GM19438 (cell line): ENCODE measurements around the gene SRPRA.

Experiments used
- ATAC-seq: cut with Tn5 transposase; IDR thresholded peaks from one replicate; pipeline ENCODE4 v1.9.1; 2021; ENCODE audit warnings: low read depth; ENCODE audit not compliant: unreplicated experiment

Gene SRPRA

DNA sequence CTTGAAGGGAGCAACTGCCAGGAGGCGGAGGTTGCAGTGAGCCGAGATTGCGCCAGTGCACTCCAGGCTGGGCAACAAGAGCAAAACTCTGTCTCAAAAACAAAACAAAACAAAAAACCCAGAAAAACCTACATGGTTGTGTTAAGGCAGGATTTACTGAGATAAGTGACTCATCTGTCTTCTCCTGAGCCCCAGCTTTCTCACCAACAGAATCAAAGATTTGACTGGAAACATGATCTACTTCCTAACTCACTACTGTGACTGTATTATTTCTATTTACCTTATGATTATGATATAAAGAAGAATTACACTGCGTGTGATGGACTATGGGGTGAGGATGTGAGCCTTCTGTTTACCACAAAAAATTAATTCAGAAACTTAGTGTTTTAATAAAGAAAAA is 35.3 kb downstream of the SRPRA start:
- no peak for ATAC-seq

DNA sequence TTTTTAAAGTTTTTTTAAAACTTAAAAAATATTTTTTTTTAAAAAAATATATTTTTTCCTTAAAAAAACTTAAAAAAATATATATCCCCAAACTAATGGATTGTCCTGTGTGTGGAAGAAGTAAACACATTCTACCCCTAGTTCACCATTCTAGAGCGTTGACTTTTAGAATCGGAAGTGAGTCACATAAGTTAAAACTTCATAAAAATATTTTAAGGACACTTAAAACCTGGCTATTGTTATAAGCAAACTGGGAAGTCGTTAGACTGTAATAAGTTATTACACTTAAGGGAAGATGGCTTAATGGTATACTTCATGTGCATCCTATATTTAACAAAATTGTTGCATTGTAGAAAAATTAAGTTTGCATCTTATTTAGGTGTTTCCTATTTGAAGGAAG is 36.0 kb downstream of the SRPRA start:
- no peak for ATAC-seq

GRCh38 chr11:126231725-126232459 is 36.8 kb downstream of the SRPRA start:
- no peak for ATAC-seq

- no peak for ATAC-seq
Measured at GRCh38 chr11:126229858-126230540, 38.7 kb downstream of the SRPRA start.

DNA sequence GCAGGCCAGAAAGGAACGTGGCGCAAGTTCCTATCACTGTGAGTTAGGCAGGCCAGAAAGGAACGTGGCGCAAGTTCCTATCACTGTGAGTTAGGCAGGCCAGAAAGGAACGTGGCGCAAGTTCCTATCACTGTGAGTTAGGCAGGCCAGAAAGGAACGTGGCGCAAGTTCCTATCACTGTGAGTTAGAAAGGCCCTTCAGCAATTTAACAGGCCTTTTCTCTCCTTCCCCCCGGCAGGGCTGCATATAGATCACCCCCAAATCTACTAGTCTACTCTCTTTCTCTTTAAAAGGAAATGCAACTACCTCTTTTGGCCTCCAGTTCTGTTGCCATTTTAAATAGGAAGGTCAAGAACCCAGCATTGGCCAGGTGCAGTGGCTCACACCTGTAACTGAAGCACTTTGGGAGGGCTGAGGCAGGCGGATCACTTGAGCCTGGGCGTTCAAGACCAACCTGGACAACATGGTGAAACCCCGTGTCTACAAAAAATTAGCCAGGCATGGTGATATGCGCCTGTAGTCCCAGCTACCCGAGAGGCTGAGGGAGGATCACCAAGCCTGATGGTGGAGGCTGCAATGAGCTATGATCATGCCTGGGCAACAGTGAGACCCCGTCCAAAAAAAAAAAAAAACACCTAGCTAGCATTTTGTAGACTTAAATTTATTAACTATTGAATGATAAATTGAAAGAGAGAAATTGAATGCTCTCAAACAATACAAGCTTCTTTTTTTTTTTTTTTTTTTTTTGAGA is 42.2 kb downstream of the SRPRA start:
- no peak for ATAC-seq

- ATAC-seq, result no peak
Measured at GRCh38 chr11:126225295-126225665, 43.4 kb downstream of the SRPRA start.

- ATAC-seq, result no peak
Measured at GRCh38 chr11:126224647-126225294, 43.9 kb downstream of the SRPRA start.

DNA sequence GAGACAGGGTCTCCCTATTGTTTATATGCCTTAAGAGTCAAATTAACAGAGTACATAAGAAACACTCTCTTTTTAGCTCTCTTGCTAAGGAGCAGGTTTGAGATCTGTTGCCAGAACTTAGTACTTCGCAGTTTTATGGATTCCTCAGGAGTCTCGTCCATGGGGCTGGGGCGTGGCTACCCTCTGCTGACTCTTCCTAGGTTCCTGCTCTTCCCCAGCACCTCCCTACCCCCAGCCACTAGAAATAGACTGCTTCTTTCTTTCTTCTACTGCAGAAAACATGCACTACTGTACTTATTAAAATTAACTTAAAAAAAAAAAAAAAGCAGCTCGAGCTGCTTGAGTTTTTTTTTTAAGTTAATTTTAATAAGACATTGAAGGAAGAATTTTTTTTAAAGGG is 49.1 kb downstream of the SRPRA start:
- no peak for ATAC-seq

DNA sequence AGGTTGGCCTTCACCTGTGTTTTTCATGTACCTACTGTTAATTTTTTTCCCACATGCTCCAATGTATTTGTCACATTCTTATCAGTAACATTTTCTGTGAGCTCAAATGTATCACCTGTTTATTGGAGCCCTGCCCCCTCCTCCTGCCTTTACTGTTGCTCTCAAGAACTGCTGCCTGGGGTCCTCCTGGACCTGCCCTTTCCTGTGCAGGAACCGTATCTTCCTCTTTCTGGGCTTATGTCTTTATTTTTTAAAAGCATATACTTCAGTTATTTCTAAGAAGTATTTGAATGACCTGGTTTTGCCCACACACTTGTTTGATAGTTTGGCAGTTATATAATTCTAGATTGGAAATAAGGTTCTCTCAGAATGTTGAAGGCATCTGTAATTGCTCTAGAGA is 51.2 kb downstream of the SRPRA start:
- ATAC-seq, result no peak

DNA sequence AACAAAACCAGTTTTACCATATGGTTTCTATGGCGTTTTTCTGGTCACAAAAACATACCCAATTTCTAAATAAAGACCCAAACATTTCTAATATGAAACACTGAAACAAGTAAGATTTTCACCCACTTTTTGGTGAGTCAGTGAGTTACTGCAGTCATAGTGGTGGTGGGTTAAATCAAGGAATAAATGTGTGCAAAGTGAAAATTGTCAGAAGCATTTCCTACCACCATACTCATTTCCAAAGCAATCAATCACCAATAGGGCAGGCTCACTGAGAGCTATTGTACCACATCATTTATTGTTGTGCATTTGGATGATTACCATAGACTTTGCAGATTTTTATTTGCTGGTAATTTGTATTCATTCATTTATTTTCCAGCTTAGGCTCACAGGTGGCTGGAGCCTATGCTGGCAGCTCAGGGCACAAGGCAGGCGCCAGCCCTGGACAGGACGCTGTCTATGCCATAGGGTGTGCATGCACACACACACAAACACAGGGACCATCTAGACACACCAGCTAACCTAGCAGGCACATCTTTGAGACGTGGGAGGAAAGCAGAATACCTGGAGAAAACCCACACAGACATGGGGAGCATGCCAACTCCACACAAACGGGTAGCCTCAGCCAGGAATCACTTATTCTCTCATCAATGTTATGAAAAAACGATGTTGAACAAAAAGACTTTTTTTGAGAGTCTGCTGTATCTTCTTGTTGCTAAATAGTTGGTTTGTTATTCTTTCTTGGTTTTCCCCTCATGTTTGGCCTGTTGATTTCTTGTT is 52.0 kb downstream of the SRPRA start:
- no peak for ATAC-seq

DNA sequence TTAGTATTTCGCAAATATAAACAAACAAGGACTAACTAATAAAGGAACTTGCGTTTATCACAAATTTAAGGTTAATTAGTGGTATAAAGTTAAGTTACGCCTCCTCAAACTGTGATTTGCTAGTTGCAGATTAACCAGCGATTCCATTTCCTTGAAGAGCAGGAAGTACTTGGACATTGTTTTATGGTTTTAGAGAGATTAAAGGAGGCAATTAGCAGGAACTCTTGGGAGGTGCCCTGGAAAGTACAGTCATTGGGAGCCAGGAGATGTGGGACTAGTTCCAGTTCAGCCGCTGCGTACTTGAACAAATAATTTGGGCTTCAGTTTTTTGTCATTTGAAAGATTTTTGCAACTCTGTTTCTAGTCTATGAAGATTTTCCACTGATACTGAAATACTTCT is 53.9 kb downstream of the SRPRA start:
- ATAC-seq, result no peak

DNA sequence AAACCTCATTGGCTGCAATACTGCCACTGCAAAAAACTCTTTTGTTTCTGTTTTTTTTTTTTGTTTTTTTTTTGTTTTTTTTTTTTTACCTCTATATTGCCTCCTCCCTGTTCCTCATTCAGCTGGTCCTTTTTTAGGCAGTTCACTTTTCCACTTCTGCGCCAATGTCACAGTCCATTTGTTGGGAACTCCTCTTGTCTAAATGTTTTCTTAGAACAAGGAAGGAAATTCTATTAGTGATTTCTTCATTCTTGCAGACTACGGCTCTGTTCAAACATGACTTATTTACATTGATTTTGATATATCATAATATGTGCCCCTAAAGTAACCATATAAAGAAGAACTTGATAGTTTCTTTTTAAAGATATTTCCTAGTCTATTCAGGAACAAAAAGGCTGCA is 54.3 kb downstream of the SRPRA start:
- ATAC-seq, result no peak
